Astrocyte (in vitro differentiated cells and primary cell): ENCODE results near the gene TRAPPC12. TPM values are rescaled to one million over a fixed set of nuclear protein-coding genes. Genes with fewer than 3 reads are reported as not detected.

ENCODE experiments used
- DNase-seq: peaks from one replicate; pipeline ENCODE4 v3.0.0-alpha.2; 2010; ENCODE audit warnings: low read depth
- FAIRE-seq: peaks from 2 replicates; lab custom pipeline; 2011; peaks lifted over from hg19 to GRCh38; lab: Jason Lieb, UNC
- H2AFZ ChIP-seq: 2 replicates; pipeline ENCODE4 v1.6.0; 2012; ENCODE audit warnings: low read depth, low read length, inconsistent platforms
- H3K27ac ChIP-seq: 2 replicates; pipeline ENCODE4 v1.5.1; 2011; ENCODE audit warnings: low read depth, low read length, inconsistent platforms
- H3K27me3 ChIP-seq: 2 replicates; pipeline ENCODE4 v1.6.0; 2011; ENCODE audit warnings: low read length, inconsistent platforms; ENCODE audit not compliant: insufficient read depth
- H3K36me3 ChIP-seq: 2 replicates; pipeline ENCODE4 v1.5.1; 2011; ENCODE audit warnings: low read length, inconsistent platforms; ENCODE audit not compliant: insufficient read depth
- H3K4me1 ChIP-seq: 2 replicates; pipeline ENCODE4 v1.5.1; 2011; ENCODE audit warnings: low read length, inconsistent platforms; ENCODE audit not compliant: insufficient read depth
- H3K4me2 ChIP-seq: 2 replicates; pipeline ENCODE4 v1.6.0; 2012; ENCODE audit warnings: low read length, inconsistent platforms
- H3K4me3 ChIP-seq: 2 replicates; pipeline ENCODE4 v1.5.1; 2011; ENCODE audit warnings: low read depth, mild to moderate bottlenecking, low read length, inconsistent platforms; ENCODE audit not compliant: insufficient read depth
- H3K79me2 ChIP-seq: 2 replicates; pipeline ENCODE4 v1.6.0; 2012; ENCODE audit warnings: mild to moderate bottlenecking, low read length, inconsistent platforms; ENCODE audit not compliant: insufficient read depth
- H3K9ac ChIP-seq: 2 replicates; pipeline ENCODE4 v1.6.0; 2012; ENCODE audit warnings: mild to moderate bottlenecking, low read length, inconsistent platforms
- H3K9me3 ChIP-seq: 2 replicates; pipeline ENCODE4 v1.5.1; 2012; ENCODE audit warnings: low read depth, mild to moderate bottlenecking, low read length, inconsistent platforms; ENCODE audit not compliant: insufficient read depth
- H4K20me1 ChIP-seq: 2 replicates; pipeline ENCODE4 v1.6.0; 2012; ENCODE audit warnings: low read length, inconsistent platforms; ENCODE audit not compliant: insufficient read depth
- H3K27ac Mint-ChIP-seq: one replicate; pipeline ENCODE4 v1.8.0; 2021; ENCODE audit warnings: mild to moderate bottlenecking, mixed read lengths; ENCODE audit not compliant: unreplicated experiment
- H3K27me3 Mint-ChIP-seq: one replicate; pipeline ENCODE4 v1.8.0; 2021; ENCODE audit warnings: low read depth, mixed read lengths; ENCODE audit not compliant: unreplicated experiment
- H3K36me3 Mint-ChIP-seq: one replicate; pipeline ENCODE4 v1.8.0; 2021; ENCODE audit warnings: low read depth, mixed read lengths; ENCODE audit not compliant: unreplicated experiment
- H3K4me1 Mint-ChIP-seq: one replicate; pipeline ENCODE4 v1.8.0; 2021; ENCODE audit warnings: low read depth, mixed read lengths; ENCODE audit not compliant: unreplicated experiment
- H3K4me3 Mint-ChIP-seq: one replicate; pipeline ENCODE4 v1.8.0; 2021; ENCODE audit warnings: mild to moderate bottlenecking, moderate library complexity, mixed read lengths; ENCODE audit not compliant: unreplicated experiment
- H3K9me3 Mint-ChIP-seq: one replicate; pipeline ENCODE4 v1.8.0; 2021; ENCODE audit warnings: mild to moderate bottlenecking, mixed read lengths; ENCODE audit not compliant: unreplicated experiment
- EZH2 ChIP-seq: IDR thresholded peaks from 2 replicates; pipeline ENCODE4 v1.6.1; 2012; ENCODE audit warnings: mild to moderate bottlenecking, low read length, inconsistent platforms; ENCODE audit not compliant: insufficient read depth
- total RNA-seq: library from RNA; stranded (reverse); gene quantifications from 2 replicates; pipeline ENCODE4 v1.2.1, GENCODE V29; 2021
- TF ChIP-seq, protein P1 (sequence below): IDR thresholded peaks from 2 replicates; pipeline ENCODE4 v1.5.1; 2011; ENCODE audit warnings: low read depth, mild to moderate bottlenecking, inconsistent platforms, low read length, moderate library complexity; ENCODE audit not compliant: insufficient read depth

TRAPPC12 gene
- total RNA-seq, 1 donor from 2014 or later, result 62.1 TPM

DNA sequence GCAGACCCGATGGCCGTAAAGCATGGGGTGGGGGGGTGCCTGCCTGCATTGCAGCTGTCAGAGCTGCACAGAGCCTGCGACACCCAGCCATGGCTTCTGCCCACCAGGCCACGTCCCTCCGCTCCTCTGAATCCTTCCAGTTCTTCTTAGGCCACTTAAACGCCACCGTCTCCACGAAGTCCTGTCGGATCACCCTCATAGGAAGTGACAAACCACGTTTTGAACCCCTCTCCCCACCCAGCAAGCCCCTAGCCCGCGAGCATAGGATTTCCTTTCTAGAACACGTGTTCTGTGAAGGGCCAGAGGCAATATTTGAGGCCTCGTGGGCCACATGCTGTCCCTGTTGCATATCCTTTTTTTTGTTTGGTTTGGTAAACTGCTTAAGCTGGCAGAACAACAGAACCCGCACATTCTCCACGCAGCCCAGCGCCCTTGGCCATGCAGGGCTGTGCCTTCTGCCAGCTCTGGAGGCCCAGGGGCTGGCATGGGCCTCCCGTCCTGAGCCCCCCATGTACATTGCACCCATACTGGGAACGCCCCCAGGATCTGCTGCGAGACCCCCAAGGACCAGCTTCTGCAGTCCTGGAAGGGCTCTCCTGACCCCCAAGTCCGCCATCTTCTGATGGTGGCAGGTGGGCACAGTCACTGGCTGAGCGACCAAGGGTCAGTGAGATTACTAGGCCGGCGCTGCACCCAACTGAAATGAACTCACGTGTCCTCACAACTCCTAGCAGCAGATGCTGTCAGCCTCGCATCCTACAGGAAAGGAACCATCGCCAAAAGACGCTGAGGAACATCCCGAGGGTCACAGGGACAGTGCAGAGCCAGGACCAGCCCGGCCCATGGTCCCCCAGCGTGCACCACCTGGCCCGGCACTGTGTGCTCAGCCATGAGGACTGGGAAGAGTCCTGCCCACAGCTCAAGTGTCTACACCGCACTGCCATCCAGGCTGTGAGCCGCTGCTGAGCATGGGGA lies 104.8 kb downstream of the TRAPPC12 start:
- Histone ChIP-seq H3K9me3 (no peaks in the 10 kb centered on the region), H3K36me3 (peaks cover 1% of the 10 kb centered on the region), H3K27ac (no peak overlapping the region), H3K27me3 (no peaks in the 10 kb centered on the region), H3K4me3 (no peak overlapping the region), H2AFZ (no peak overlapping the region), H3K4me1 (no peaks in the 10 kb centered on the region), H3K9ac (no peak overlapping the region), H3K79me2 (no peaks in the 10 kb centered on the region), H4K20me1 (no peaks in the 10 kb centered on the region), H3K4me2 (no peak overlapping the region)
- Mint-ChIP-seq H3K4me3 (no peak overlapping the region), H3K4me1 (no peaks in the 10 kb centered on the region), H3K27ac (peak overlapping the region; percentile 58), H3K36me3 (peaks cover 10% of the 10 kb centered on the region), H3K9me3 (no peaks in the 10 kb centered on the region), H3K27me3 (no peaks in the 10 kb centered on the region)
- DNase-seq, result no peak
- no peak for FAIRE-seq
- TF ChIP-seq, protein P1, sequence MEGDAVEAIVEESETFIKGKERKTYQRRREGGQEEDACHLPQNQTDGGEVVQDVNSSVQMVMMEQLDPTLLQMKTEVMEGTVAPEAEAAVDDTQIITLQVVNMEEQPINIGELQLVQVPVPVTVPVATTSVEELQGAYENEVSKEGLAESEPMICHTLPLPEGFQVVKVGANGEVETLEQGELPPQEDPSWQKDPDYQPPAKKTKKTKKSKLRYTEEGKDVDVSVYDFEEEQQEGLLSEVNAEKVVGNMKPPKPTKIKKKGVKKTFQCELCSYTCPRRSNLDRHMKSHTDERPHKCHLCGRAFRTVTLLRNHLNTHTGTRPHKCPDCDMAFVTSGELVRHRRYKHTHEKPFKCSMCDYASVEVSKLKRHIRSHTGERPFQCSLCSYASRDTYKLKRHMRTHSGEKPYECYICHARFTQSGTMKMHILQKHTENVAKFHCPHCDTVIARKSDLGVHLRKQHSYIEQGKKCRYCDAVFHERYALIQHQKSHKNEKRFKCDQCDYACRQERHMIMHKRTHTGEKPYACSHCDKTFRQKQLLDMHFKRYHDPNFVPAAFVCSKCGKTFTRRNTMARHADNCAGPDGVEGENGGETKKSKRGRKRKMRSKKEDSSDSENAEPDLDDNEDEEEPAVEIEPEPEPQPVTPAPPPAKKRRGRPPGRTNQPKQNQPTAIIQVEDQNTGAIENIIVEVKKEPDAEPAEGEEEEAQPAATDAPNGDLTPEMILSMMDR, result no peak
- no peak for TF ChIP-seq EZH2

DNA sequence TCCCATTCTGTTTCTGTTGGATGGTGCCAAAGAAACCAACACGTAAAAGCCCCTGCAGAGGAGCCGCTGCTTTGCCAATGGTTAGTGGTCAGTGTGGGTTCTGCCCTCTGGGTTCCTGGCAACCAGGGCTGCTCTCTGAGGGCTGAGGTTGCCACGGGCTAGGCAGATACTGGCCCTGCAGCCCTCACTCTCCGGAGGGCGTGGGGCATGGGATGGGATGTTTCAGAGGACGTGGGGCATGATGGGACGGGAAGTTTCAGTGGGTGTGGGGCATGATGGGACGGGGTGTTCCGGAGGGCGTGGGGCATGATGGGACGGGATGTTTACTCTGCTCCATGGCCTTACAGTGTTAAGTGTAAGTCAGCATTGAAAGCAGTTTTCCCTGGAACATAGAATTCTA lies 105.7 kb downstream of the TRAPPC12 start:
- TF ChIP-seq, protein P1, result no peak
- no peak for TF ChIP-seq EZH2
- no peak overlapping the region for H3K27ac Mint-ChIP-seq
- Histone ChIP-seq H3K9ac (no peak overlapping the region), H3K4me3 (no peak overlapping the region), H3K27ac (no peak overlapping the region), H3K9me3 (no peaks in the 10 kb centered on the region), H3K79me2 (no peaks in the 10 kb centered on the region), H2AFZ (no peak overlapping the region), H3K36me3 (no peaks in the 10 kb centered on the region), H3K4me2 (no peak overlapping the region), H3K4me1 (no peaks in the 10 kb centered on the region), H3K27me3 (no peaks in the 10 kb centered on the region), H4K20me1 (no peaks in the 10 kb centered on the region)
- no peaks in the 10 kb centered on the region for H3K27me3 Mint-ChIP-seq
- peaks cover 10% of the 10 kb centered on the region for H3K36me3 Mint-ChIP-seq
- no peak for FAIRE-seq
- no peaks in the 10 kb centered on the region for H3K4me1 Mint-ChIP-seq
- H3K9me3 Mint-ChIP-seq, result no peaks in the 10 kb centered on the region
- no peak overlapping the region for H3K4me3 Mint-ChIP-seq
- DNase-seq, result no peak
